ENCODE results near the gene HOXD11. TPM values are rescaled to one million over a fixed set of nuclear protein-coding genes. Genes with fewer than 3 reads are reported as not detected.

HOXD11 gene
- 10 to 100 TPM; 46.0 to 89.2 (median 64.9) TPM for polyA plus RNA-seq (ENCODE audit: insufficient read length in 4 of 4)

DNA sequence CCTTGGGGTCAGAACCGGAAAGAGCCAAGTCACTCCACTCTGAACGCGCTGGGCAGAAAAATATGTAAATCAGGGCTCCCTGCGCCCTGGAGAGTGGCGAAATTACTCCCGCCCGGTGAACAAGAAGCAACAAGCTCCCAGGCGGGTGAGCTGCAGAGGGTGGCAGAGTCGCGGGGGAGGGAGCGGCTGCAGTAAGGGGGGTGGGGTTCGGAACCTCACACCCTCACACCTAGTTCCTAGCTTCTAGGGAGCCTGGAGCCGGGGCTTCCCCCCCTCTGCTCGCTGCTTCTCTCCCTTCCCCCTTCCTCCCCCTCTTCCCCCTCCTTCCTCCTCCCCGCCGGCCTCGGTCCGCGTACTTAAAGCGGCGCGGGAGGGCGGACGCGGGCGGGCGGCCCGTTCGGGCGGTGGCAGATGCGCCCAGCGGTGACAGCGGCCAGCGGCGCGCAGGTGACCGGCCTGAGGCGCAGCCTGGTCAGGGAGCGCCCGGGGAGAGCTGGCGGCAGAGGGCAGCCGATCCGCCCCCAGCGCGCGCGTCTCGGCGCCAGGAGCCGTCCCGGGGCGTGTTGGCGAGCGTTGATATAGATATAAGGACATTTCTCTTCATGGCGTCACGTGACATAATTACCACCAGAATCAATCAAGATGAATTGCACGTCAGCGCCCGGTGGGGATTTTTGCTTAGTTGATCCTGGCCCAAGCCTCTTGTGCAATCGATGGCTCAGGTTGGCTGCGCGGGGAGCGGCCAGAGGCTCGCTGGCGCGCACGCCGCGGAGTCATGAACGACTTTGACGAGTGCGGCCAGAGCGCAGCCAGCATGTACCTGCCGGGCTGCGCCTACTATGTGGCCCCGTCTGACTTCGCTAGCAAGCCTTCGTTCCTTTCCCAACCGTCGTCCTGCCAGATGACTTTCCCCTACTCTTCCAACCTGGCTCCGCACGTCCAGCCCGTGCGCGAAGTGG, at the start of gene HOXD11:
Gene HOXD11, plus strand, starts transcription at position 700 of the 959 bp plus-strand sequence. Its CDS starts 76 bp downstream, at position 776.
- DNase-seq (ENCODE audit: low read depth in 4 of 4, low spot score in 2 of 4) = no peak

DNA sequence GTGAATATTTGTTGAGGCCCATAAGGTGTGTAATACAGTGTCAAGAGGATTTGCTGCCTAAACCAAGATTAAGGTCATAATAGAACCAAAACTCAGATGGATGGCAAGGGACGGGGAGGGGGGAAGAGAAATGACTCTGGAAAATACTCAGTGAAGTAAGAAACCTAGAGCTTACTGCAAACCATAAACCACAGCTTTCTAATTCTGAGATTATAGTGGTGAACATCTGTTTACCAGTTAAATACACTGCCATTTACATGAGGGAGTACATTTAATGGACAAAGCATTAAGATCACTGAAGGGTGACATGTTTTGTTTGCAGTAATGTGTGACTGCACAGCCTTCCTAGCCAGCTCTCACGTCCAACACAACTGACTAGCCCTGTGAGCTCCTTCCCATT, 43.1 kb upstream of the HOXD11 start:
- DNase-seq (ENCODE audit: low read depth in 4 of 4, low spot score in 2 of 4) = no peak

- DNase-seq (ENCODE audit: low read depth in 4 of 4, low spot score in 2 of 4) = no peak
These were observed 40.2 kb upstream of the HOXD11 start for GRCh38 chr2:176066645-176067588.

DNA sequence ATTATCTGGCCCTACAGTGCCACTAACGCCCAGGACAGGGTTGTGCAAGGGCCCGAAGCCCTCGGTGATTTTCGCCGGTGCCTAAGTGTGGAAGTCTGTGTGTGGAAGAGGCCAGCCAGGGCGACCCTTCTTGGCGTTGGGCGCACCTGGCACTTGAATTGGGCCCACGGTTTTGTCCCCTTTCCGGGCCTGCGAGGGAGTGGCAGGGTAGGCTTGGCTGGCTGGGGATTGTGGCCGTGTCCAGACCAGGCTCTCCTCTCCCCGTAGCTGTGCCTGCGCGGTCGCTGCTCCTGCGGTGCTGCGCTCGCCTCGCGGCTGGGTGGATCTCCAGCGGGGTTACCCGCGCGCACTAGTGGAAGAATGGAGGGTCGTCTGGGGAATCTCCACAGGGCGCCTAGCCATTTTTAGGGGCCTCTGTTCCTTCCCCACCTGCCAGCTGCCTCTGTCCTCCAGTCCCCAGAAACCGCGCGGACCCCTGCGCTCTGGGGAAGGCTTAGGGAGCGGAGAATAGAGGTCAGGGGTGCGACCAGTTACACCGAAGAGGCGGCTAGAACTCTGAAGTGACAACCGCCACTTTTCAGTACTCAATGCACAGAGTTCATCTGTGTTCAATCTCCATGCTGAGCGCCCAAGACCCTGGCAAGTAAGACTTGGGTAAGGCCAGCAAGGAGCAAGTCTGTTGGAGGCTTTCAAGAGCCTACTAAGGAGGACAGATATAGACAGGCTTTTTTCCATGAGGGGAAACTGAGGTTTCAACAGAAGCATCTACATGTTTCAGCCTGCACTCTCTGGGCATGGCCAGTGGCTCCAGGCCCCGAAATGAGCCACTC, 39.3 kb upstream of the HOXD11 start:
- no peak for DNase-seq (ENCODE audit: low read depth in 4 of 4, low spot score in 2 of 4)

DNA sequence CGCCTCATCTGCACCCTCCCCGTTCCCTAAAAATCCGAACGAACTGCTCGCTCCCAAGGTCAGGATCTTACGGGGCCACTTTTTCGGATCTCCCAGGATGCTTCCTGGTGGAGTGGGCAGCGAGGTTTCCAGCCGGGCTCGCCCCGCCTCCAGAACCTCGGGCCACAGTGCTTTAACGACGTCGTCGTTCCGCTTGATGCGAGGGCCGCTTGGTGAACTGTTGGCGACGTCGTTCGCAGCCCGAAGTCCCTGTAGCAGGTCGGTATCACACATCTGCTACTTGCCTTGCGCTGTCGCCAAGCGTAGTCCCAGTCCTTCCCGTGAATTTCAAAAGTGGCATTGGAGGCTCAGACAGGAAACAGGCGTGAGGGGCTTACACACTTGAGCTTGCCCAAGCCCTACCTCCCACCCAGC, 38.7 kb upstream of the HOXD11 start:
- no peak for DNase-seq (ENCODE audit: low read depth in 4 of 4, low spot score in 2 of 4)

DNA sequence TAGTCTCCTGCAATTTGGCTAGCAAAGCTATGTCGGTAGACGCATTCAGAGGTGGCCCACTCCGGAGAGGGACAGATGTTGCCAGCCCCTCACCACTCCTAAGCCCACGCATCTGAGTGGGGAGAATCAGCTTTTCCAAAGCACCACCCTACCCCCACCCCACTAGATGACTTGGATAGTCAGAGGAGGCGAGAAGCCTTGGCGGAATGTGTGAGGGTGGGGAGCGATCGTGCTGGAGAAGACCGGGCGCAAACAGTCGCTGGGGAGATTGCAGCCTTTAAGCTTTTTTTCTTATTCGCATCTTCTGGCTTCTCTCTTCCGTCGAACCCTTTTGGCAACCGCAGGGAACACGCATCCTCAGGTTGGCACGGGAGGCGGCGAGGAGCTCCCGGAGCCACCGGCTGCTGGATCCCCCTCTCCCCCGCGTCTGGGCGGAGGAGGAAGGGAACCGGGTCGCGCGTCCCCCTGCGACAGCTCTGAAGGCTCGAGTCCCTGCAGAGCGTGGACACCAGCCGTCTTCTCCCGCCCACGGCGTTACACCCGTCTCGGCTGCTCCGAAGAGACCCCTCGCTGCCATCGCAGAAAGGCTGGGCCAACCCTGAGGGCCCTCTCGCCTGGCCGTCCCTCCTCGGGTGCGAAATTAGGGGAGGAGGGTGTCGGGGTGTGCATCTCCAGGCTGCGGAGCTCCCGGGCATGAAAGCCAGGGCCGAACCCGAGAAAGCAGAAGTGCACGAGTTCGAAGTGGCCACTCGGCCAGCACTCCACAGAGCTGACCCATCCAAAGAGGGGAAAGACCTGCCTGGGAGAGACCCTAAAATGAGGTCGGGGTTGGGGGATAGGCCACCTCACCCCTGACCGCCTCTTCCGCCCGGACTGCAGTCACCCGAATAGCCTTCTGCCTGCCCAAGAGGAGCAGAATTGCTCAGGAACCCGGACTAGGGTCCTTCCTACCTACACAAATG, 35.5 kb upstream of the HOXD11 start:
- no peak for DNase-seq (ENCODE audit: low read depth in 4 of 4, low spot score in 2 of 4)

- no peak for DNase-seq (ENCODE audit: low read depth in 4 of 4, low spot score in 2 of 4)
These were observed 34.8 kb upstream of the HOXD11 start for GRCh38 chr2:176072292-176072669.

GRCh38 chr2:176072951-176073904, 33.9 kb upstream of the HOXD11 start:
- no peak for DNase-seq (ENCODE audit: low read depth in 4 of 4, low spot score in 2 of 4)

- DNase-seq (ENCODE audit: low read depth in 4 of 4, low spot score in 2 of 4) = no peak
These were observed 32.1 kb upstream of the HOXD11 start for GRCh38 chr2:176074919-176075425.

GRCh38 chr2:176075481-176075880, 31.6 kb upstream of the HOXD11 start:
- DNase-seq (ENCODE audit: low read depth in 4 of 4, low spot score in 2 of 4) = no peak

DNA sequence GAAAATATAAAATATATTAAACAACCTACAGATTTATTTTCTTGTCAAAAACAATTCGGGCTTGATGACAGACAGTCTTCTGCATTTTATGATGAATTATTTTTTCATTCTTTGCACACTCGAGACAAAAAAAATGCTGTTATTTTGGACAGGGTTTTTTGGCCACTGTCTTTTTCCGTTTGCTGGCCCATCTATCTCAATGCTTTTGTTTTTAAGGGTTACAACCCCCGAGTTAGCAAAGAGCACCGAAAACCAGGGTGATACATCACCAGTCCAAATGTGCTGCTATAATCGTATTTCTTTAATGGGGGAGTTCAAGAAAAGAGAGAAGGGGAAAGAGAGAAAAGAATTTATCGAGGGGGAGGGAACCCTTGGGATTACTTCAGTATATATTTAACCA, 31.0 kb upstream of the HOXD11 start:
- DNase-seq (ENCODE audit: low read depth in 4 of 4, low spot score in 2 of 4) = no peak

- DNase-seq (ENCODE audit: low read depth in 4 of 4, low spot score in 2 of 4) = no peak
These were observed 30.3 kb upstream of the HOXD11 start for GRCh38 chr2:176076796-176077195.

- DNase-seq (ENCODE audit: low read depth in 4 of 4, low spot score in 2 of 4) = peak in 1 of 4 donors; percentile 16
These were observed 28.4 kb upstream of the HOXD11 start for GRCh38 chr2:176078541-176079284.

- DNase-seq (ENCODE audit: low read depth in 4 of 4, low spot score in 2 of 4) = peak in 1 of 4 donors; percentile 7
These were observed 27.7 kb upstream of the HOXD11 start for GRCh38 chr2:176079285-176079830.

DNA sequence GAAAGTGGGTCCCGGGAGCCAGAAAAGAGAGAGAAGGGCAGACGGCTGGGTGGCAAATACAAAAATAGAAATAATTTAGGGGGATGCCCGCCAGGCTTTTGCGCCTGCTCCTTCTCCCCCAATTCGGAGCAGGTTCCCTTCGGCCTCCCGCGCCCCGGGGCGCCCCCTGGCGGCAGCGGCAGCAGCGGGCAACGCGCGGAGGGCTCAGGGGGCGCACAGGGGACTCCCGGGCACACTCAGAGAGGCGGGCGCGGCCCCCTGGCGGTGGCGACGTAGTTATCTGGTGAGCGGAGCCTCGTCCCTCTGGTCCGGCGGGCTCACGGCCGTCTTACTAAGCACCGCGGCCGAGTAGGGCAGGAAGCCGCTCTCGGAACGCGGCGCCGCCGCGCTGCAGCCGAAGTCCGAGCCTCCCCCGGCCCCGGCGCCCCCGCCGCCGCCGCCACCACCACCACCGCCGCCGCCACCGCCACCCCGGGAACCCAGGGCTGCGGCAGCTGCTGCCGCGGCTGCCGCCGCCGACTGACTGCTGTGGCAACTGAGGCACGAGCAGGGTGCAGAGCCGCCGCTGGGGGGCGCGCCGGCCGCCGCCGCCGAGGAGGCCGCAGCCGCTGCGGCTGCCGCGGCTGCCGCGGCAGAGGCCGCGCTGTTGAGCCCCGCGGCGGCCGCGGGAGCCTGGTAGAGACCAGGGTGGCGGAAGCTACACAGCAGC, 27.1 kb upstream of the HOXD11 start:
- peak in 1 of 4 donors; percentile 20 for DNase-seq (ENCODE audit: low read depth in 4 of 4, low spot score in 2 of 4)
